B cell (primary cell): ENCODE measurements around the gene SLPI. TPM values are rescaled to one million over a fixed set of nuclear protein-coding genes. Genes with fewer than 3 reads are reported as not detected.

Experiments used
- ATAC-seq: fragments of 200-7000 bp; cut with Tn5 transposase; one replicate; pipeline ENCODE4 v1.10.0; 2021; ENCODE audit warnings: low read depth, mild to moderate bottlenecking, moderate number of reproducible peaks, moderate library complexity
- CTCF ChIA-PET: fragments of 350-600 bp; sonication (Branson Sonifier 250); formaldehyde crosslinking; loops from one replicate; lab custom pipeline; 2021; ENCODE audit warnings: antibody characterized with exemption, inconsistent platforms; lab: Charles Lee
- POLR2A ChIA-PET: fragments of 350-600 bp; sonication (Branson Sonifier 250); formaldehyde crosslinking; loops from one replicate; lab custom pipeline; 2021; ENCODE audit warnings: antibody characterized with exemption; lab: Charles Lee
- DNase-seq: peaks from one replicate; pipeline ENCODE4 v3.0.0; 2013
- H2AFZ ChIP-seq: 2 replicates; pipeline ENCODE4 v1.6.1; 2012; ENCODE audit warnings: mild to moderate bottlenecking, low read depth, low read length; ENCODE audit not compliant: insufficient read depth, poor library complexity, severe bottlenecking
- H3K27ac ChIP-seq, 2 donors: 1 replicate in 1 of 2; 2 replicates in 1 of 2; pipeline ENCODE4 v1.5.1; 2012 to 2013; ENCODE audit warnings: low read length in 2 of 2, mild to moderate bottlenecking in 2 of 2, moderate library complexity in 1 of 2
- H3K27me3 ChIP-seq, 4 experiments: fragments of 200-600 bp in 1 of 4; sonication (generic) in 1 of 4; replicated peaks in 1 of 4; 1 replicate in 2 of 4; 2 replicates in 2 of 4; pipeline versions ENCODE4 v1.6.1 to v1.7.0; 2013 to 2016; ENCODE audit warnings: low read length in 3 of 4, mild to moderate bottlenecking in 2 of 4, mixed read lengths in 1 of 4, moderate library complexity in 1 of 4; ENCODE audit not compliant: insufficient read depth in 4 of 4, control insufficient read depth in 3 of 4; ENCODE audit errors: control extremely low read depth in 1 of 4
- H3K36me3 ChIP-seq, 2 experiments: replicated peaks in 1 of 2; 1 replicate in 1 of 2; 2 replicates in 1 of 2; pipeline versions ENCODE4 v1.6.1 to v1.7.1; 2013; ENCODE audit warnings: low read length in 1 of 2; ENCODE audit not compliant: insufficient read depth in 2 of 2, control insufficient read depth in 1 of 2; ENCODE audit errors: control extremely low read depth in 1 of 2, extremely low read depth in 1 of 2
- H3K4me1 ChIP-seq, 2 donors: fragments of 200-600 bp in 1 of 2; sonication (generic) in 1 of 2; 1 replicate in 1 of 2; 2 replicates in 1 of 2; pipeline versions ENCODE4 v1.5.1 to v1.6.1; 2013 to 2017; ENCODE audit warnings: low read length in 2 of 2; ENCODE audit not compliant: control insufficient read depth in 2 of 2, insufficient read depth in 2 of 2
- H3K4me2 ChIP-seq: replicated peaks from 2 replicates; pipeline ENCODE3; 2012; ENCODE audit warnings: mild to moderate bottlenecking, low read depth, low read length; ENCODE audit not compliant: poor library complexity, severe bottlenecking
- H3K4me3 ChIP-seq, 5 experiments: fragments of 200-600 bp in 1 of 5; sonication (generic) in 1 of 5; 1 replicate in 3 of 5; 2 replicates in 2 of 5; pipeline versions ENCODE4 v1.5.1 to v1.7.0; 2011 to 2016; ENCODE audit warnings: low read length in 4 of 5, mild to moderate bottlenecking in 4 of 5, low read depth in 2 of 5, control low read depth in 1 of 5, moderate library complexity in 1 of 5; ENCODE audit not compliant: insufficient read depth in 1 of 5; ENCODE audit errors: control extremely low read depth in 1 of 5, extremely low read depth in 1 of 5
- H3K79me2 ChIP-seq: fragments of 200-600 bp; sonication (generic); one replicate; pipeline ENCODE4 v1.6.0; 2016; ENCODE audit warnings: low read length; ENCODE audit not compliant: control insufficient read depth, insufficient read depth
- H3K9ac ChIP-seq: fragments of 200-600 bp; sonication (generic); 2 replicates; pipeline ENCODE4 v1.6.1; 2017; ENCODE audit warnings: mild to moderate bottlenecking, low read length, moderate library complexity
- H3K9me3 ChIP-seq, 3 donors: one replicate each; pipeline versions ENCODE4 v1.6.1 to v1.7.1; 2013; ENCODE audit warnings: low read length in 2 of 3; ENCODE audit not compliant: control insufficient read depth in 2 of 3, insufficient read depth in 1 of 3; ENCODE audit errors: control extremely low read depth in 1 of 3
- H4K20me1 ChIP-seq: 2 replicates; pipeline ENCODE4 v1.6.0; 2012; ENCODE audit warnings: mild to moderate bottlenecking, low read length; ENCODE audit not compliant: insufficient read depth, control insufficient read depth, poor library complexity, severe bottlenecking
- H3K27ac Mint-ChIP-seq: one replicate; pipeline ENCODE4 v1.8.0; 2021; ENCODE audit warnings: mixed read lengths
- H3K27me3 Mint-ChIP-seq: one replicate; pipeline ENCODE4 v1.8.0; 2021; ENCODE audit warnings: mixed read lengths
- H3K4me1 Mint-ChIP-seq: one replicate; pipeline ENCODE4 v1.8.0; 2021; ENCODE audit warnings: mixed read lengths
- H3K4me3 Mint-ChIP-seq: one replicate; pipeline ENCODE4 v1.8.0; 2021; ENCODE audit warnings: mixed read lengths
- H3K9me3 Mint-ChIP-seq: one replicate; pipeline ENCODE4 v1.8.0; 2022; ENCODE audit warnings: mixed read lengths; ENCODE audit not compliant: insufficient read depth
- EZH2 ChIP-seq: IDR thresholded peaks from 2 replicates; pipeline ENCODE4 v1.6.1; 2012; ENCODE audit warnings: borderline replicate concordance, low read depth, mild to moderate bottlenecking, moderate library complexity, low read length; ENCODE audit not compliant: insufficient read depth, poor library complexity, severe bottlenecking
- WGBS: methylation state at CpG from one replicate; pipeline ENCODE4 v1.1.5; 2013; ENCODE audit warnings: missing lambda C conversion rate; ENCODE audit not compliant: insufficient coverage; 5-methylcytosine and 5-hydroxymethylcytosine counted together
- intact Hi-C: fragments of 100-400 bp; cut with micrococcal nuclease; formaldehyde crosslinking; loops from one replicate; pipeline ENCODE4 v1.10.0; 2022
- polyA plus RNA-seq: library from polyadenylated mRNA; depleted of rRNA; stranded (reverse); fragments of >200 nt; gene quantifications from 2 replicates; pipeline ENCODE4 v1.2.3, GENCODE V29; 2012
- total RNA-seq, 2 donors: library from RNA; stranded (reverse); fragments of 120-200 nt in 1 of 2; gene quantifications; 1 replicate in 1 of 2; 2 replicates in 1 of 2; pipeline versions ENCODE4 v1.2.3 to v1.2.4, GENCODE V29; 2013 to 2022
- TF ChIP-seq, protein P1 (sequence below): fragments of 200-600 bp; IDR thresholded peaks from one replicate; pipeline ENCODE4 v1.8.0; 2022; ENCODE audit warnings: antibody characterized with exemption, mild to moderate bottlenecking

SLPI gene
- total and polyA plus RNA-seq, 2 donors (not counting 1 experiment from before 2014, with no cell fraction given) = not detected

GRCh38 chr20:45300961-45301360 lies 46.6 kb upstream of the SLPI start:
- DNase-seq (no peak), ATAC-seq (peak; percentile 51)
- Histone ChIP-seq H3K27ac (no peak overlapping the region), H3K9ac (no peak overlapping the region), H4K20me1 (no peaks in the 10 kb centered on the region), H3K36me3 (no peaks in the 10 kb centered on the region), H3K4me1 (no peaks in the 10 kb centered on the region), H3K4me2 (no peak overlapping the region), H3K4me3 (no peak overlapping the region), H3K27me3 (peaks cover 0 to 37% (median 3%) of the 10 kb centered on the region in 4 experiments), H3K79me2 (no peaks in the 10 kb centered on the region), H2AFZ (no peak overlapping the region), H3K9me3 (no peaks in the 10 kb centered on the region)
- ChIA-PET CTCF (interaction anchor here (1.3 to 5.8 kb wide), 3 partner anchors 8 to 470 kb away, joined by 4 to 52 read pairs (median 4); no protein-coding TSS in a partner anchor), POLR2A (no interaction called here)
- Mint-ChIP-seq H3K4me1 (no peaks in the 10 kb centered on the region), H3K27ac (no peak overlapping the region), H3K9me3 (no peaks in the 10 kb centered on the region), H3K4me3 (no peak overlapping the region), H3K27me3 (peaks cover 60% of the 10 kb centered on the region)
- WGBS = 63% methylated on average over 3 of the region's 4 CpGs
- intact Hi-C loops = no loop called here
- TF ChIP-seq EZH2 = no peak
- TF ChIP-seq, protein P1, sequence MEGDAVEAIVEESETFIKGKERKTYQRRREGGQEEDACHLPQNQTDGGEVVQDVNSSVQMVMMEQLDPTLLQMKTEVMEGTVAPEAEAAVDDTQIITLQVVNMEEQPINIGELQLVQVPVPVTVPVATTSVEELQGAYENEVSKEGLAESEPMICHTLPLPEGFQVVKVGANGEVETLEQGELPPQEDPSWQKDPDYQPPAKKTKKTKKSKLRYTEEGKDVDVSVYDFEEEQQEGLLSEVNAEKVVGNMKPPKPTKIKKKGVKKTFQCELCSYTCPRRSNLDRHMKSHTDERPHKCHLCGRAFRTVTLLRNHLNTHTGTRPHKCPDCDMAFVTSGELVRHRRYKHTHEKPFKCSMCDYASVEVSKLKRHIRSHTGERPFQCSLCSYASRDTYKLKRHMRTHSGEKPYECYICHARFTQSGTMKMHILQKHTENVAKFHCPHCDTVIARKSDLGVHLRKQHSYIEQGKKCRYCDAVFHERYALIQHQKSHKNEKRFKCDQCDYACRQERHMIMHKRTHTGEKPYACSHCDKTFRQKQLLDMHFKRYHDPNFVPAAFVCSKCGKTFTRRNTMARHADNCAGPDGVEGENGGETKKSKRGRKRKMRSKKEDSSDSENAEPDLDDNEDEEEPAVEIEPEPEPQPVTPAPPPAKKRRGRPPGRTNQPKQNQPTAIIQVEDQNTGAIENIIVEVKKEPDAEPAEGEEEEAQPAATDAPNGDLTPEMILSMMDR = peak; percentile 43

DNA sequence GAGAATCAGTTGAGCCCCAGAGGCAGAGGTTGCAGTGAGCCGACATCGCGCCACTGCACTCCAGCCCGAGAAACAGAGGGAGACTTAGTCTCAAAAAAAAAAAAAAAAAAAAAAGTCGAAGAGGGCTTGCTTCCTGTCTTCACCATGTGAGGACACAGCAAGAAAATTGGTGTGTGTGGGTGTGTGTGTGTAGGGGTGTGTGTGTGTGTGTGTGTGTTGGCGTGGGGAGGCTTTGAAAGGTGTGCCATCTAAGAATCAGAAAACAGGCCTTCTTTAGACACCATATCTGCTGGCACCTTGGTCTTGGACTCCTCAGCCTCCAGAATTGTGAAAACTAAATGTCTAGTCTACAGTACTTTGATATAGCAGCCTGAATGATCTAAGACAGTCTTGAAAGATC lies 45.4 kb upstream of the SLPI start:
- intact Hi-C loops = loop anchor here (10.0 kb wide), 1 partner anchor 615 kb away; no protein-coding TSS in a partner anchor
- no peak for ATAC-seq
- peaks cover 57% of the 10 kb centered on the region for H3K27me3 Mint-ChIP-seq

More for the DNA sequence above, 45.4 kb upstream of the SLPI start:
- no peak overlapping the region for H3K4me3 ChIP-seq
- CTCF ChIA-PET = interaction anchor here (1.3 kb wide), 1 partner anchor 471 kb away, joined by 4 read pairs; no protein-coding TSS in a partner anchor
- no peaks in the 10 kb centered on the region for H3K9me3 Mint-ChIP-seq
- H3K4me3 Mint-ChIP-seq = no peak overlapping the region
- no peaks in the 10 kb centered on the region for H3K79me2 ChIP-seq
- H4K20me1 ChIP-seq = no peaks in the 10 kb centered on the region
- peaks cover 0 to 1% (median 0%) of the 10 kb centered on the region in 3 donors for H3K9me3 ChIP-seq
- H3K4me1 ChIP-seq = no peaks in the 10 kb centered on the region
- no peak overlapping the region for H3K9ac ChIP-seq
- WGBS = 100% methylated on average over 4 of the region's 6 CpGs
- TF ChIP-seq, protein P1 = no peak
- TF ChIP-seq EZH2 = no peak
- no peak overlapping the region for H3K27ac Mint-ChIP-seq
- no peak overlapping the region for H3K27ac ChIP-seq
- no peaks in the 10 kb centered on the region for H3K36me3 ChIP-seq
- no peak overlapping the region for H3K4me2 ChIP-seq
- POLR2A ChIA-PET = no interaction called here
- peaks cover 0 to 35% (median 8%) of the 10 kb centered on the region in 4 experiments for H3K27me3 ChIP-seq
- no peak overlapping the region for H2AFZ ChIP-seq
- H3K4me1 Mint-ChIP-seq = no peaks in the 10 kb centered on the region
- no peak for DNase-seq
